Suprapubic skin (tissue), 4 donors: ENCODE data around the gene H6PD. TPM values are rescaled to one million over a fixed set of nuclear protein-coding genes. Genes with fewer than 3 reads are reported as not detected.
A peak's percentile ranks its signal among the peaks of the same experiment; 100 is the strongest.

Source experiments
- DNase-seq, 2 donors: peaks; one replicate each; pipeline ENCODE4 v3.0.0-alpha.2; 2019; ENCODE audit warnings: low spot score in 2 of 2
- H3K27ac ChIP-seq: fragments of 200-600 bp; sonication (generic); one replicate; pipeline ENCODE4 v1.5.1; 2019
- H3K27me3 ChIP-seq: fragments of 200-600 bp; sonication (generic); one replicate; pipeline ENCODE4 v1.5.1; 2019
- H3K36me3 ChIP-seq: fragments of 200-600 bp; sonication (generic); one replicate; pipeline ENCODE4 v1.5.1; 2019
- H3K4me1 ChIP-seq: fragments of 200-600 bp; sonication (generic); one replicate; pipeline ENCODE4 v1.5.1; 2019
- H3K4me3 ChIP-seq: fragments of 200-600 bp; sonication (generic); one replicate; pipeline ENCODE4 v1.5.1; 2019; ENCODE audit warnings: mild to moderate bottlenecking
- H3K9me3 ChIP-seq: fragments of 200-600 bp; sonication (generic); one replicate; pipeline ENCODE4 v1.5.1; 2019
- CTCF ChIP-seq, 2 donors: fragments of 200-600 bp in 1 of 2; fragments of 450-650 bp in 1 of 2; sonication (generic) in 1 of 2; IDR thresholded peaks; one replicate each; pipeline ENCODE4 v1.5.1; 2016 to 2019; ENCODE audit warnings: antibody characterized with exemption in 2 of 2, mild to moderate bottlenecking in 1 of 2, moderate library complexity in 1 of 2
- EP300 ChIP-seq: sonication (generic); formaldehyde crosslinking; IDR thresholded peaks from one replicate; pipeline ENCODE4 v1.6.1; 2017; ENCODE audit warnings: antibody characterized with exemption
- POLR2A ChIP-seq, 2 donors: fragments of 450-650 bp; IDR thresholded peaks; one replicate each; pipeline ENCODE4 v1.6.1; 2017; ENCODE audit warnings: antibody characterized with exemption in 2 of 2, mild to moderate bottlenecking in 2 of 2, moderate library complexity in 2 of 2
- POLR2AphosphoS5 ChIP-seq, 3 donors: sonication (generic); formaldehyde crosslinking; IDR thresholded peaks; one replicate each; pipeline ENCODE4 v1.6.1; 2017; ENCODE audit warnings: antibody characterized with exemption in 3 of 3
- WGBS: methylation state at CpG from one replicate; pipeline ENCODE4 v1.1.5; 2018; 5-methylcytosine and 5-hydroxymethylcytosine counted together
- total RNA-seq, 4 donors: library from RNA; depleted of rRNA; stranded (reverse); fragments of >200 nt; gene quantifications; one replicate each; pipeline ENCODE4 v1.1.0, GENCODE V29; 2016

H6PD gene
- total RNA-seq, 4 donors from 2014 or later, result 83.6 to 130 (median 106) TPM

GRCh38 chr1:9241891-9242290, 7.3 kb downstream of the H6PD start:
- Histone ChIP-seq H3K9me3 (no peaks in the 10 kb centered on the region), H3K27me3 (no peaks in the 10 kb centered on the region), H3K4me1 (peaks cover 97% of the 10 kb centered on the region), H3K4me3 (no peak overlapping the region), H3K36me3 (peaks cover 13% of the 10 kb centered on the region), H3K27ac (peak overlapping the region; percentile 90)
- no peak for DNase-seq
- WGBS, result 77% methylated on average over 10 of the region's 10 CpGs
- TF ChIP-seq CTCF (IDR thresholded peaks at IDR 0.05), result no peak
- no peak for TF ChIP-seq EP300
- TF ChIP-seq POLR2AphosphoS5 (IDR thresholded peaks at IDR 0.05), result no peak
- no peak for TF ChIP-seq POLR2A (IDR thresholded peaks at IDR 0.05)

GRCh38 chr1:9242338-9242969, 7.9 kb downstream of the H6PD start:
- H3K27ac ChIP-seq, result peak overlapping the region; percentile 90
- peaks cover 98% of the 10 kb centered on the region for H3K4me1 ChIP-seq
- H3K9me3 ChIP-seq, result no peaks in the 10 kb centered on the region
- H3K4me3 ChIP-seq, result peak overlapping the region; percentile 27
- no peak for TF ChIP-seq POLR2A (IDR thresholded peaks at IDR 0.05)
- no peak for TF ChIP-seq CTCF (IDR thresholded peaks at IDR 0.05)
- TF ChIP-seq EP300, result no peak
- TF ChIP-seq POLR2AphosphoS5 (IDR thresholded peaks at IDR 0.05), result no peak
- WGBS, result 49% methylated on average over 7 of the region's 10 CpGs
- DNase-seq, result peak; percentile 90
- no peaks in the 10 kb centered on the region for H3K27me3 ChIP-seq
- H3K36me3 ChIP-seq, result peaks cover 15% of the 10 kb centered on the region

- TF ChIP-seq POLR2A (IDR thresholded peaks at IDR 0.05) (no peak), POLR2AphosphoS5 (IDR thresholded peaks at IDR 0.05) (no peak), CTCF (IDR thresholded peaks at IDR 0.05) (no peak), EP300 (no peak)
- H3K9me3 ChIP-seq, result no peaks in the 10 kb centered on the region
- H3K4me1 ChIP-seq, result peaks cover 98% of the 10 kb centered on the region
- no peak for DNase-seq
- peak overlapping the region; percentile 90 for H3K27ac ChIP-seq
- peaks cover 22% of the 10 kb centered on the region for H3K36me3 ChIP-seq
- 71% methylated on average over 9 of the region's 9 CpGs for WGBS
- H3K4me3 ChIP-seq, result peak overlapping the region; percentile 27
- no peaks in the 10 kb centered on the region for H3K27me3 ChIP-seq
These were observed 8.6 kb downstream of the H6PD start for GRCh38 chr1:9243066-9243739.

GRCh38 chr1:9244501-9245229, 10.1 kb downstream of the H6PD start:
- Histone ChIP-seq H3K27ac (peak overlapping the region; percentile 90), H3K4me1 (peaks cover 98% of the 10 kb centered on the region), H3K27me3 (no peaks in the 10 kb centered on the region), H3K9me3 (no peaks in the 10 kb centered on the region), H3K4me3 (no peak overlapping the region), H3K36me3 (peaks cover 22% of the 10 kb centered on the region)
- DNase-seq, result no peak
- no peak for TF ChIP-seq EP300
- no peak for TF ChIP-seq POLR2AphosphoS5 (IDR thresholded peaks at IDR 0.05)
- TF ChIP-seq POLR2A (IDR thresholded peaks at IDR 0.05), result no peak
- TF ChIP-seq CTCF (IDR thresholded peaks at IDR 0.05), result no peak
- WGBS, result 67% methylated on average over 7 of the region's 9 CpGs

- peak overlapping the region; percentile 90 for H3K27ac ChIP-seq
- DNase-seq, result no peak
- H3K27me3 ChIP-seq, result no peaks in the 10 kb centered on the region
- no peak for TF ChIP-seq CTCF (IDR thresholded peaks at IDR 0.05)
- TF ChIP-seq EP300, result no peak
- TF ChIP-seq POLR2AphosphoS5 (IDR thresholded peaks at IDR 0.05), result no peak
- no peak for TF ChIP-seq POLR2A (IDR thresholded peaks at IDR 0.05)
- no peaks in the 10 kb centered on the region for H3K9me3 ChIP-seq
- WGBS, result 83% methylated on average over 9 of the region's 15 CpGs
- no peak overlapping the region for H3K4me3 ChIP-seq
- peaks cover 22% of the 10 kb centered on the region for H3K36me3 ChIP-seq
- peaks cover 98% of the 10 kb centered on the region for H3K4me1 ChIP-seq
These were observed 10.7 kb downstream of the H6PD start for GRCh38 chr1:9245230-9245619.
